ENCODE data around the gene CBLB.

Gene CBLB

DNA sequence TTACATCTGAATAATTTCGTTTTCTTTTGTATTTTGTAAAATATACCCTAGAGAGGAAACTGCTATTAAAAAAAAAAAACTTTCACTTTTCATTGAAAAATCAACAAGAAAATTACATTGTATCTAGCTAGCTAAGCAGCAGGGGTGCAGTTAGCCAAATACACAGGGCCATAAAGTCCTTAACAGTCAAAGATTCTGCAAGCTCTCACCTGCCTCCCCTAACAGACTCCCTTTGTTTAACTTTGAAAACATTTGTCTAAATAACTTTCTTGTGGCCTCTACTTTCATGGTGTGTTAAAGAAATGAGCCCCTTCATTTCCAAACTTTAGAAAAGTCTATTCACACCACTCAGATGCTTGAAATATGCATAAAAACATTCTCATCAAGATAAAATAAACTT is 23.3 kb downstream of the CBLB start:
- no peak for DNase-seq (ENCODE audit: low read depth in 2 of 2)

DNA sequence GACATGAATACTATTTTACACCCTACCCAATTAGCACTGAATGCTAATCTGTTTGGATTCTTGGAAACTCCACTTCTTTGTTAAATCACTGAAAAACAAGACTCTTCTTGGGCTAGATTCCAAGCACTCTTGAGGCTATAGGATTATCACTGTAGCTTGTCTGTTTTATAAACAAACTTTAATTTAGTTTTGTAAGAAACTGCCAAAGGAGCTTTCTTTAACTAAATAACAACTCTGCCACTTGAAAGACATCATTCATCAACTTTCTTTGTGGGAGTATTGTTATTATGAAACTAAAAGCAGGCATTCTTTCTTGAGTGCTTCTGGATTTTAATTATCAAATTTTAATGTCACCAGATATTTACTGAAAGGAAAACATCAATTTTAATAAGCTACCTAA is 24.1 kb downstream of the CBLB start:
- no peak for DNase-seq (ENCODE audit: low read depth in 2 of 2)

DNA sequence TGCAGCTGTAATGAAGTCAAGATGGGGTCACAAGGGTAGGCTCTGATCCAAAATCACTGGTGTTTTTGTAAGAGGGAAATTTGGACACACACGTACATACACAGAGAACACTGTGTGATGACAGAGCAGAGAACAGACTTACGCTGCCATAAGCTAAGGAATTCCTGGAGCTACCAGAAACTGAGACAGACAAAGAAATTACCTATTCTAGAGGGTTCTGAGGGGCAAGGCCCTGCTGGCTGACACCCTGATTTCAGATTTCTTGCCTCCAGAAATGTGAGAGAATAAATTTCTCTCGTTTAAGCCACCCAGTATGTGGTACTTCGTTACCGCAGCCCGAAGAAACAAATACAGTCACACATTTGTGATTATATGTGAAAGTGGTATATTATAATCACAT is 24.8 kb downstream of the CBLB start:
- DNase-seq (ENCODE audit: low read depth in 2 of 2): no peak

DNA sequence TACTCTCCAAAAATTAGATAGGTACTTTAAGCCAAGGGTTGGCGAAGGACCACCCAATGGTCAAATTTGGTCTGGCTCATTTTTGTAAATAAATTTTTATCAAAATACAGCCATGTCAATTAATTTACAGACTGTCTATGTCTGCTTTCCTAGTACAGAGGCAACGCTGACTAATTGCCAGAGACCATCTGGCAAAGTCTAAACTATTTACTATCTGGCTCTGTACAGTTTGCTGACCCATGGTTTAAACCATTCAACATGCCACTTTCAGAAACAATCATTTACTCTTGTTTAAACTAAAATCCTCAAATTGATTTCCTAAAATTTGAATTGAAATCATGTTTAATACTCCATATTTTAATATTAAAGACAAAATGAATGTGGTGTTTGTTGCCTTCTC is 25.9 kb downstream of the CBLB start:
- no peak for DNase-seq (ENCODE audit: low read depth in 2 of 2)

GRCh38 chr3:105842449-105842848 is 26.4 kb downstream of the CBLB start:
- DNase-seq (ENCODE audit: low read depth in 2 of 2): no peak

DNA sequence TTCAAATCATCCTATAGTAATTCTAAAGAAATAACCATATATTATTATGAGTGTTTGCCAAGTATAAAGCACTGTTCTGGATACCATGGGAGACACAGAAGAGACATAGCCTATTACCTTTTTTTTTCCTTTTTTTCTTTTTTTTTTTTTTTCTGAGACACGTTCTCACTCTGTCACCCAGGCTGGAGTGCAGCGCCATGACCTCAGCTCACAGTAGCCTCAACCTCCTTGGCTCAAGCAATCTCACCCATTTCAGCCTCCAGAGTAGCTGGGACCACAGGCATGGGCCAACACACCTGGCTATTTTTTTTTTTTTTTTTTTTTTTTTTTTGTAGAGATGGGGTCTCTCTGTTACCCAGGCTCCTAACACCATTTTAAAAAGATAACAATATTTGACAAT is 30.9 kb downstream of the CBLB start:
- no peak for DNase-seq (ENCODE audit: low read depth in 2 of 2)

DNA sequence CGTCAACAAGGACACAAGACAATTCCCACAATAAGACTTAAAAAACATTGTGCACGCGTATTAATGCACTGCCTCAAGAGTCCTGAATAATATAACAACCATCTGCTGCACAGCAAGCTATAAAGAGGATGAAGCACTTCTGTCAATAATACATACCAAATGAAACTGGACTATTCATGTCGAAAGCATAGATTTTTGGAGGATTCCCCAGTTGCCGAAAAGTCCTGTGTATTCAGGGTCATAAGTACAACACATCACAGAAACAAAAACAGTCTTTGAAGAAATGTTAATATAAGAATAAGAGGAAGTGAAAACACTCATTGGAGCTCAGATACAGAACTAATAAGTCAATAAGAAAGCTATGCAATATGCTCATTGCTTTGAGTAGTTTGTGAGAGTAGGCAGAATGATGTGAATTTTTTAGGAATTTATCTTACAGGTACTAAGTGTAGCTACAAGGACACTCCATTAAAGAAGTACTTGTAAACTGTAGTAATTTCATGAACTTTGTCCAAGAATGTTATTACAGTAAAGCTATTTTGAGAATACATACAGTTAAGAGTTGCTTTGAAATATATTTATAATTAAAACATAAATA is 31.6 kb downstream of the CBLB start:
- no peak for DNase-seq (ENCODE audit: low read depth in 2 of 2)

DNA sequence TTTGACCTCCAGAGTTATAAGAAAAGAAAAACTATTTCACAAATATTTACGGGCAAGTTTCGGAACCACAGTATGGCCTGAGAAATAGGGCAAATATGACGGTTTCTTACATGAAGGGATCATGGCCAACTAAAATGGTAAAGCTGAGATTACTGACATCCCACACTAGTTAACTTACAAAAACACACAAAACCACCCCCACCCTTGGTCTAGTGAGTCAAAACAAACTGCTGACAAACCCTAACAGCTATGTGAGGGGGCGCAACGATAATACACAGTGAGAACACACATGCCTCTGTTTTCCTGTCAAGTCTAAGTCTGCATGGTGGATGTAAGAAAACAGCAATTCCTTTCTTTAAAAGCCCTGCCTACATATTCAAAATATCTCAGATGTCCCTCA is 32.3 kb downstream of the CBLB start:
- DNase-seq (ENCODE audit: low read depth in 2 of 2): no peak

DNA sequence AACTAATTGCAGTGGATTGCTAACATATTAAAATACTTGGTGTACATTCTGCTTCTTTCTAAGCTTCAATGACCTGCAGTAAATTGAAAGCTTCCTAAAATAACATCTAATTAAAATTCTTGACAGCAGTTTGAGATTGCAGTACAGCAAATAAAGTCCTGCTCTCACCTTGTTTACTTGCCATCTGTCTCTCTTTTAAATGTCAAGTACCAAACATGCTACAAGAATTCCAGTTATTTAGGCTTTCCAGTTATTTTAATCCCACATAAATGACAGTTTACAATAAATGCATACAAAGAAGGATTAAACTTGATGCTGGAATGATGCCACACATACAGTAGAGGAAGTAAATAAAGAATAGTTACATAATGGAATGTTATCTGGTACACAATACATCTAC is 33.2 kb downstream of the CBLB start:
- no peak for DNase-seq (ENCODE audit: low read depth in 2 of 2)

- DNase-seq (ENCODE audit: low read depth in 2 of 2): no peak
These were observed 34.0 kb downstream of the CBLB start for GRCh38 chr3:105834768-105835167.

- DNase-seq (ENCODE audit: low read depth in 2 of 2): no peak
These were observed 36.2 kb downstream of the CBLB start for GRCh38 chr3:105832644-105833043.

GRCh38 chr3:105830836-105831235 is 38.0 kb downstream of the CBLB start:
- DNase-seq (ENCODE audit: low read depth in 2 of 2): no peak

DNA sequence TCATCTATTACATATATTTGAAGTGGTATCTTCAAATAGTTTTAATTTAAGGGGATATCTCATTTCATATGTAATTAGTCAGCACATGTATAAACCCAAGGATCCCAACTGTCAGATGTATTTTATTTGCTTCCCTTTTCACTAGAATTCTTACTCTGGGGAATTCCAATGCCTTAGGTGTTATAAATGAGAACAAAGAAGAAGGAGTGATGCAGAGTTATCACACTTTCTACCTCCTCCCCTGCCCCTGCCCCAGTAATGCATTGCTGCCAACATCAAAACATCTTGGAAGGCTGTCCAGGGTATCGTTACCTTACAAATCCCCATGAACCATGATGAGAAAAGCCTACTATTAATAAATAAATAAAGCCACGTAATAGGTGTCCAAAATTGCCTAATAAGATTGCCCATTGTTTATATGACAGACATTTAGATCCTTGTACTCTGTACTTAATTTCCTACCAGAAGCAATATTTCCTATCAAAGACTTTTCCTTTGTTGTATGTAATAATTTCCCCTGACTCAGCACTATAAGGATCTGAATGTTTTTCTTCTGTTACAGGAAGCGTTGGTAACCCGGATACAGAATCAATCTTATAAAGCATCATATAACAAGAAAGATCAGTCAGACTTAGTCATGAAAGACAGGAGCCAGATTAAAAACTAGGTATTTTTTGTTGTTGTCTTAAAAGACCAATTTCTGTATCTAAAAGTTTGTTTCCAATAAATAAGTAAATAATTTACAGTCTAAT is 38.8 kb downstream of the CBLB start:
- no peak for DNase-seq (ENCODE audit: low read depth in 2 of 2)

DNA sequence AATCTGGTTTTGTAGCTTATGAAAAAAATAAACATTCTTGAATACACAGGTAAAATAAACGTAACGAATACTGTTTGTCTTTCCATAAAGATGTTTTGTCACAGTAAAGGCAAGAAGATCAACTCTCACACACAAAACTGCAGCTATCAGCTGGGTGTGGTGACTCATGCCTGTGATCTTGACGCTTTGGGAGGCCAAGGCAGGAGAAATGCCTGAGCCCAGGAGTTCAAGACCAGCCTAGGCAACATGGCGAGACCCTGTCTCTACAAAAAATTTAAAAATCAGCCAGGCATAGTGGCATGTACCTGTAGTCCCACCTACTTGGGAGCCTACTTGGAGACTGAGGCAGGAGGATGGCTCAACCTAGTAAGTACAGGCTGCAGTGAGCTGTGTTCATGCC is 39.6 kb downstream of the CBLB start:
- DNase-seq (ENCODE audit: low read depth in 2 of 2): no peak

DNA sequence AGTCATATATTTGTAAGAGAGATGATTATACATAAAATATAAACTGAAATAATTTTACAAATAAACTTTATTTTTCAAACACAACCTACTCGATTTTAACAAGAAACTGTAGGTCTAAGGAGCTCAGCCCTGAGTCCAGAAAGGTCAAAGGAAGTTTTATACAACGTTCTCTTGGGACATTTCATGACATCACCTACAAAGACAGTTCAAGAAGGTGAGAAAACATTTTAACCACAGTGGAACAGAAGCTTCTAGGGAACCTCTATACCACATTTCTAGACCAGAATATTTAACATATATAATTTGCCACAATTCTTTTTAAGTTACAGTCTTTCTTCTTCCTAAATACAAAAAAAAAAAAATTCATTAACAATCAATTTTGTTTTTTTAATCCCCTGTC is 40.1 kb downstream of the CBLB start:
- DNase-seq (ENCODE audit: low read depth in 2 of 2): no peak

- no peak for DNase-seq (ENCODE audit: low read depth in 2 of 2)
These were observed 40.9 kb downstream of the CBLB start for GRCh38 chr3:105827959-105828358.

- DNase-seq (ENCODE audit: low read depth in 2 of 2): no peak
These were observed 41.8 kb downstream of the CBLB start for GRCh38 chr3:105826778-105827634.

DNA sequence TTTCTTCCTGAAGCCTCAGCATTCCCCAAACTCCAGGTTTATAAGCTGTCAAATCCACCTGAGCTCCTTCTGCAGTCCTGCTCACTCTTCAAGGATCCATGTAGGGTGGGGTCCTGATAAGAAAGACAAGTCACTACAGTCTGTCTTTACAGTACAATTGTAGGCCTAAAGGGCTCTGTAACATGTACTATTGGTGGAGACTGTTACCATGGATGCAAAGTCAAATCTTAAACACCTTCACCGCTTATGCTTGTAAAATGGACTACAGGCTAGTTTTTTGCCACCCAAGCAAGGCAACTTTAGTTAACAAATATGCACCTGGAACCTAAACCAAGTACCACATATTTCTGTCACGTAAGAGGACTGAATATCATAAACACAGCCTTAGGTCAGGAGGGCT is 44.7 kb downstream of the CBLB start:
- DNase-seq (ENCODE audit: low read depth in 2 of 2): no peak

- no peak for DNase-seq (ENCODE audit: low read depth in 2 of 2)
These were observed 45.5 kb downstream of the CBLB start for GRCh38 chr3:105823149-105823867.

- no peak for DNase-seq (ENCODE audit: low read depth in 2 of 2)
These were observed 46.4 kb downstream of the CBLB start for GRCh38 chr3:105822171-105823123.

DNA sequence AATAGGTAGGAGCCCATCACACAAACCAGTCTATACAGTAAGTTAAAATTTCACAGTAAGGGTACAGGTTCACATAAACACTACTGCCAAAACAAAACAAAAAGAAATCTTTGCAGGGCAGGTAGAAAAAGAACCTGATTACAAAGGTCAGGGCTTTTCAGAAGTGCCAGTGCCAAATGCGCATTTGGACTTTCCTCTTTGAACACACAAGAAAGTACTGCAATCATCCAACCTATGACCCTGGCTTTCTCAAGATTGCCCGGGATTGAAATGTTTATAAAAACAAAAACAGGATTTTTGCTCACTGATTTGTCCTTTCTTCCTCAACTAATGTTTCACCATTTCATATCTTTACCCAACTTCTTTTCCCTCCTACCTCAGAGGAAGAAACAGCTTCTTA is 47.4 kb downstream of the CBLB start:
- DNase-seq (ENCODE audit: low read depth in 2 of 2): no peak
